ENCODE measurements around the gene PGM5.

- no peak for TF ChIP-seq CTCF (IDR thresholded peaks at IDR 0.05)
- TF ChIP-seq POLR2A (IDR thresholded peaks at IDR 0.05; ENCODE audit: low read depth): no peak
- TF ChIP-seq POLR2AphosphoS5 (IDR thresholded peaks at IDR 0.05): no peak
These were observed 167.0 kb downstream of the PGM5 start for GRCh38 chr9:68523367-68523936.
